Colon (tissue), 2 donors: ENCODE data around the gene MYO3B.
"Not testable (repeated sequence)": the region's sequence is repeated elsewhere in the genome, so short reads cannot be mapped to it uniquely, and the experiment has no call there.

Experiments used
- FAIRE-seq: peaks from 2 replicates; lab custom pipeline; 2012; peaks lifted over from hg19 to GRCh38; lab: Jason Lieb, UNC
- donor health status: control.
- donor health status: control.

The MYO3B gene

GRCh38 chr2:170208967-170209366 is 31.0 kb downstream of the MYO3B start:
- no peak for FAIRE-seq

GRCh38 chr2:170212625-170213280 is 34.8 kb downstream of the MYO3B start:
- no peak for FAIRE-seq

GRCh38 chr2:170213281-170213625 is 35.3 kb downstream of the MYO3B start:
- not testable (repeated sequence) for FAIRE-seq

- no peak for FAIRE-seq
Observed at GRCh38 chr2:170213651-170214050, 35.7 kb downstream of the MYO3B start.

- no peak for FAIRE-seq
Observed at GRCh38 chr2:170214309-170214948, 36.5 kb downstream of the MYO3B start.

GRCh38 chr2:170215021-170215420 is 37.1 kb downstream of the MYO3B start:
- no peak for FAIRE-seq

- no peak for FAIRE-seq
Observed at GRCh38 chr2:170216428-170216827, 38.5 kb downstream of the MYO3B start.

GRCh38 chr2:170216981-170217380 is 39.0 kb downstream of the MYO3B start:
- no peak for FAIRE-seq

- no peak for FAIRE-seq
Observed at GRCh38 chr2:170217778-170218251, 39.9 kb downstream of the MYO3B start.

- FAIRE-seq: no peak
Observed at GRCh38 chr2:170218456-170218855, 40.5 kb downstream of the MYO3B start.

- FAIRE-seq: no peak
Observed at GRCh38 chr2:170218931-170219330, 41.0 kb downstream of the MYO3B start.

GRCh38 chr2:170221317-170222288 is 43.7 kb downstream of the MYO3B start:
- FAIRE-seq: no peak

- no peak for FAIRE-seq
Observed at GRCh38 chr2:170222298-170222697, 44.4 kb downstream of the MYO3B start.

- FAIRE-seq: no peak
Observed at GRCh38 chr2:170222842-170223241, 44.9 kb downstream of the MYO3B start.

- FAIRE-seq: no peak
Observed at GRCh38 chr2:170224692-170225294, 46.8 kb downstream of the MYO3B start.

GRCh38 chr2:170226216-170226615 is 48.3 kb downstream of the MYO3B start:
- FAIRE-seq: no peak

- FAIRE-seq: no peak
Observed at GRCh38 chr2:170227507-170227947, 49.6 kb downstream of the MYO3B start.

- FAIRE-seq: no peak
Observed at GRCh38 chr2:170227951-170228350, 50.0 kb downstream of the MYO3B start.

- no peak for FAIRE-seq
Observed at GRCh38 chr2:170228429-170228828, 50.5 kb downstream of the MYO3B start.

- no peak for FAIRE-seq
Observed at GRCh38 chr2:170229125-170229524, 51.2 kb downstream of the MYO3B start.

- no peak for FAIRE-seq
Observed at GRCh38 chr2:170229744-170230143, 51.8 kb downstream of the MYO3B start.
